ENCODE measurements around the gene TRRAP. TPM values are rescaled to one million over a fixed set of nuclear protein-coding genes. Genes with fewer than 3 reads are reported as not detected.

TRRAP gene
- total and polyA plus RNA-seq, 7 experiments from 2014 or later: 3.2 to 72.3 (median 63.6) TPM

DNA sequence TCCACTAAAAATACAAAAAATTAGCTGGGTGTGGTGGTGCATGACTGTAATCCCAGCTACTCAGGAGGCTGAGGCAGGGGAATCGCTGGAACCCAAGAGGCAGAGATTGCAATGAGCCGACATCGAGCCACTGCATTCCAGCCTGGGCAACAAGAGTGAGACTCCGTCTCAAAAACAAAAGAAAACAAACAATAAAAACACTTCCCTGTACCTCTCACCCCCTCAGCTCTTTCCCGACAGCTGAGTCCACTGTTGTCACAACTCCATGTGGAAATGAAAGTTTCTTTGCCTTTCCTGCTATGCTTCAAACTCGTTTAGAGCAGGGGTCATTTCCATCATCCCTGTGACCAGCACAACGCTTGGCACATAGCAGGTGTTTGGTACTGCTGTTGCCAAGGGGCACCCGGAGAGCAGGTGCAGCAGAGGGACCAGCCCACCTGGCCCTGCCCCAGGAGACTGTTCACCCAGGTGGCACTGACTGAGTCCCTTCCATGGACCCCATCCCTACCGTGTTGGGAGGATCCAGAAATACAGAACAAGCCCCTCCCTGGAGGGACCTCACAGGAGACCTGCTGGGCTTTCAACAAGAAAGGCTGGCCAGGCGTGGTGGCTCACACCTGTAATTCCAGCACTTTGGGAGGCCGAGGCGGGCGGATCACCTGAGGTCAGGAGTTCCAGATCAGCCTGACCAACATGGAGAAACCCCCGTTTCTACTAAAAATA is 13.4 kb upstream of the TRRAP start:
- Mint-ChIP-seq H3K4me1 (peaks cover 0 to 5% (median 0%) of the 10 kb centered on the region in 7 donors), H3K27me3 (peaks cover 0 to 32% (median 6%) of the 10 kb centered on the region in 5 donors), H3K4me3 (peak overlapping the region in 1 of 10 donors; percentile 26), H3K9me3 (no peaks in the 10 kb centered on the region), H3K36me3 (no peaks in the 10 kb centered on the region), H3K27ac (no peak overlapping the region)
- Histone ChIP-seq H3K4me3 (ENCODE audit: low read length) (no peak overlapping the region), H3K27ac (ENCODE audit: low read depth, low read length) (no peak overlapping the region), H3K9me3 (ENCODE audit: control insufficient read depth in 2 of 3, low read length in 3 of 3) (no peaks in the 10 kb centered on the region), H3K36me3 (ENCODE audit: control insufficient read depth in 2 of 3, insufficient read depth in 3 of 3, low read length in 3 of 3) (no peaks in the 10 kb centered on the region), H3K27me3 (ENCODE audit: control insufficient read depth in 2 of 2, insufficient read depth in 2 of 2, low read length in 2 of 2) (no peaks in the 10 kb centered on the region), H3K4me1 (ENCODE audit: control insufficient read depth in 2 of 2, insufficient read depth in 2 of 2, low read length in 2 of 2) (no peaks in the 10 kb centered on the region)
- ChIA-PET CTCF (no interaction called here), POLR2A (no interaction called here)
- no peak for ATAC-seq
- intact Hi-C loops (cut with micrococcal nuclease): no loop called here
- no peak for DNase-seq

DNA sequence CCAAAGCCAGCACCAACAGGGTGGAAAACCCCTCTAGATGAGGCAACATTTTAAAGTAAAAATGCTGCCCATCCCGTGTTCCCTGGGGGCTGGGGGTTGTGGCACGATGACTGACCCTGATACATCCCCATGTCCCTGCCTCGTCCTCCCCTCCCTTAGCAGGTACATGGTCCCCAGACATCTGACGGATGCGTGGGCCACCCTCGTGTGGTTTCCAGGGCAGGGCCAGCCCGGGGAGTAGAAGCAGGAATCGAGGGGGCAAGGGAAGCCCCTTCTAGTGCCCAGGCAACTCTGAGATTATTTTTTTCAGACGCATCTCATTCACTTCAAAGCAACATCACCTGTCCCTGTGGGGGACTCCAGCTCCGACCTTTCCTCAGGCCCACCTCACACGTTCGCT is 12.0 kb upstream of the TRRAP start:
- CTCF ChIA-PET: no interaction called here
- no peak overlapping the region for H3K27ac ChIP-seq (ENCODE audit: low read depth, low read length)
- Mint-ChIP-seq H3K36me3 (no peaks in the 10 kb centered on the region), H3K9me3 (no peaks in the 10 kb centered on the region), H3K4me3 (no peak overlapping the region), H3K27me3 (peaks cover 0 to 39% (median 5%) of the 10 kb centered on the region in 5 donors), H3K27ac (no peak overlapping the region), H3K4me1 (peaks cover 0 to 11% (median 3%) of the 10 kb centered on the region in 7 donors)
- ATAC-seq: no peak
- intact Hi-C loops (cut with micrococcal nuclease): no loop called here
- no peaks in the 10 kb centered on the region for H3K27me3 ChIP-seq (ENCODE audit: control insufficient read depth in 2 of 2, insufficient read depth in 2 of 2, low read length in 2 of 2)
- H3K9me3 ChIP-seq (ENCODE audit: control insufficient read depth in 2 of 3, low read length in 3 of 3): no peaks in the 10 kb centered on the region
- no peak overlapping the region for H3K4me3 ChIP-seq (ENCODE audit: low read length)
- no peaks in the 10 kb centered on the region for H3K36me3 ChIP-seq (ENCODE audit: control insufficient read depth in 2 of 3, insufficient read depth in 3 of 3, low read length in 3 of 3)
- POLR2A ChIA-PET: no interaction called here
- no peak for DNase-seq
- H3K4me1 ChIP-seq (ENCODE audit: control insufficient read depth in 2 of 2, insufficient read depth in 2 of 2, low read length in 2 of 2): no peaks in the 10 kb centered on the region

DNA sequence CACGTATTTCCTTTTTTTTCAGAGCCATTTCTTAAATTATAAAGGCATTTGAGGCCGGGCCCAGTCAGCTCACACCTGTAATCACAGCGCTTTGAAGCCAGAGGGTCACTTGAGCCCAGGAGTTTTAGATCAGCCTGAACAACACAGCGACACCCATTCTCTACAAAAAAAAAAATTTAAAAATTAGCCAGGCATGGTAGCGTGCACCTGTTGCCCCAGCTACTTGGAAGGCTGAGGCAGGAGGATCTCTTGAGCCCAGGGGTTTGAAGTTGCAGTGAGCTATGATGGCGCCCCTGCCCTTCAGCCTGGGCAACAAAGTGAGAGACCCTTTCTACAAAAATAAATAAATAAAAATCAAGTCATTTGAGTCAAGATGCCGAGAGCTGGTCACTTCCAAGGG is 11.6 kb upstream of the TRRAP start:
- ChIA-PET CTCF (no interaction called here), POLR2A (no interaction called here)
- intact Hi-C loops (cut with micrococcal nuclease): no loop called here
- Mint-ChIP-seq H3K9me3 (no peaks in the 10 kb centered on the region), H3K27ac (no peak overlapping the region), H3K4me1 (peaks cover 0 to 11% (median 3%) of the 10 kb centered on the region in 7 donors), H3K36me3 (no peaks in the 10 kb centered on the region), H3K27me3 (peaks cover 0 to 43% (median 6%) of the 10 kb centered on the region in 5 donors), H3K4me3 (no peak overlapping the region)
- Histone ChIP-seq H3K4me1 (ENCODE audit: control insufficient read depth in 2 of 2, insufficient read depth in 2 of 2, low read length in 2 of 2) (no peaks in the 10 kb centered on the region), H3K27me3 (ENCODE audit: control insufficient read depth in 2 of 2, insufficient read depth in 2 of 2, low read length in 2 of 2) (no peaks in the 10 kb centered on the region), H3K36me3 (ENCODE audit: control insufficient read depth in 2 of 3, insufficient read depth in 3 of 3, low read length in 3 of 3) (no peaks in the 10 kb centered on the region), H3K4me3 (ENCODE audit: low read length) (no peak overlapping the region), H3K9me3 (ENCODE audit: control insufficient read depth in 2 of 3, low read length in 3 of 3) (no peaks in the 10 kb centered on the region), H3K27ac (ENCODE audit: low read depth, low read length) (no peak overlapping the region)
- no peak for ATAC-seq
- no peak for DNase-seq

DNA sequence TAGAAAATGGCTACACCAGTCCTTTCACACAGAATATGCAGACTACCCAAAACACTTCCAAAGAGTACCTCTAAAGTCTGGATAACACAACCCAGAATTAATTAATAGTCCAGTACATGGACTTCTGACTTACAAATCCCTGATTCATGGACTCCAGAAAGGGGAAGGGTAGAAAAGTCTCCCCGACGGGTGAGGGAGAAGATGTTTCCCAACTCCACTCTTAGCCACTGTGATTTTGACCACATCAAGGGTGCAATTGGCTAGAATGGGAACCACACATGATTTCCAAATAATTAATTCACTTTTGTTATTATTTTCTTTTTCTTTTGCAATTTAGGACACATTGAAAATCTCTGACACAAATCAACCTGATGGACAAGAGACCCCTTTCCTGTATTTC is 9.9 kb upstream of the TRRAP start:
- Histone ChIP-seq H3K27ac (ENCODE audit: low read depth, low read length) (no peak overlapping the region), H3K9me3 (ENCODE audit: control insufficient read depth in 2 of 3, low read length in 3 of 3) (no peaks in the 10 kb centered on the region), H3K36me3 (ENCODE audit: control insufficient read depth in 2 of 3, insufficient read depth in 3 of 3, low read length in 3 of 3) (no peaks in the 10 kb centered on the region), H3K4me1 (ENCODE audit: control insufficient read depth in 2 of 2, insufficient read depth in 2 of 2, low read length in 2 of 2) (no peaks in the 10 kb centered on the region), H3K4me3 (ENCODE audit: low read length) (no peak overlapping the region), H3K27me3 (ENCODE audit: control insufficient read depth in 2 of 2, insufficient read depth in 2 of 2, low read length in 2 of 2) (no peaks in the 10 kb centered on the region)
- Mint-ChIP-seq H3K27ac (no peak overlapping the region), H3K4me1 (peaks cover 0 to 8% (median 0%) of the 10 kb centered on the region in 7 donors), H3K9me3 (no peaks in the 10 kb centered on the region), H3K4me3 (peak overlapping the region in 2 of 10 donors; percentile 21 to 85), H3K36me3 (no peaks in the 10 kb centered on the region), H3K27me3 (peaks cover 0 to 39% (median 6%) of the 10 kb centered on the region in 5 donors)
- intact Hi-C loops (cut with micrococcal nuclease): no loop called here
- no peak for DNase-seq
- ATAC-seq: no peak
- ChIA-PET CTCF (no interaction called here), POLR2A (no interaction called here)

GRCh38 chr7:98869027-98869596 is 9.2 kb upstream of the TRRAP start:
- no peak overlapping the region for H3K27ac Mint-ChIP-seq
- no peaks in the 10 kb centered on the region for H3K36me3 Mint-ChIP-seq
- Histone ChIP-seq H3K9me3 (ENCODE audit: control insufficient read depth in 2 of 3, low read length in 3 of 3) (no peaks in the 10 kb centered on the region), H3K27ac (ENCODE audit: low read depth, low read length) (no peak overlapping the region), H3K4me1 (ENCODE audit: control insufficient read depth in 2 of 2, insufficient read depth in 2 of 2, low read length in 2 of 2) (no peaks in the 10 kb centered on the region), H3K4me3 (ENCODE audit: low read length) (no peak overlapping the region), H3K27me3 (ENCODE audit: control insufficient read depth in 2 of 2, insufficient read depth in 2 of 2, low read length in 2 of 2) (no peaks in the 10 kb centered on the region), H3K36me3 (ENCODE audit: control insufficient read depth in 2 of 3, insufficient read depth in 3 of 3, low read length in 3 of 3) (no peaks in the 10 kb centered on the region)
- no peak for DNase-seq
- no peaks in the 10 kb centered on the region for H3K9me3 Mint-ChIP-seq
- H3K4me3 Mint-ChIP-seq: peak overlapping the region in 7 of 10 donors; percentile 9 to 85 (median 30)
- CTCF ChIA-PET: no interaction called here
- intact Hi-C loops (cut with micrococcal nuclease): no loop called here
- ATAC-seq: no peak
- POLR2A ChIA-PET: no interaction called here
- peaks cover 0 to 39% (median 6%) of the 10 kb centered on the region in 5 donors for H3K27me3 Mint-ChIP-seq
- peaks cover 0 to 8% (median 0%) of the 10 kb centered on the region in 7 donors for H3K4me1 Mint-ChIP-seq

- intact Hi-C loops (cut with micrococcal nuclease): loop anchor here (10.0 kb wide), 2 partner anchors 455 to 605 kb away; partner anchors contain the start of genes ARPC1A (in 1 of the 2) and ZNF789 (in 1 of the 2)
- peaks cover 0 to 39% (median 6%) of the 10 kb centered on the region in 5 donors for H3K27me3 Mint-ChIP-seq
- Histone ChIP-seq H3K4me3 (ENCODE audit: low read length) (peak within 1 kb of the TSS; percentile 9), H3K4me1 (ENCODE audit: control insufficient read depth in 2 of 2, insufficient read depth in 2 of 2, low read length in 2 of 2) (no peaks in the 10 kb centered on the region), H3K9me3 (ENCODE audit: control insufficient read depth in 2 of 3, low read length in 3 of 3) (no peaks in the 10 kb centered on the region), H3K27ac (ENCODE audit: low read depth, low read length) (no peak within 1 kb of the TSS), H3K27me3 (ENCODE audit: control insufficient read depth in 2 of 2, insufficient read depth in 2 of 2, low read length in 2 of 2) (no peaks in the 10 kb centered on the region), H3K36me3 (ENCODE audit: control insufficient read depth in 2 of 3, insufficient read depth in 3 of 3, low read length in 3 of 3) (no peaks in the 10 kb centered on the region)
- H3K27ac Mint-ChIP-seq: no peak within 1 kb of the TSS
- H3K4me1 Mint-ChIP-seq: peaks cover 0 to 8% (median 0%) of the 10 kb centered on the region in 7 donors
- ChIA-PET CTCF (no interaction called here), POLR2A (no interaction called here)
- ATAC-seq (peak; percentile 28), DNase-seq (peak in 1 of 9 donors; percentile 26)
- H3K36me3 Mint-ChIP-seq: no peaks in the 10 kb centered on the region
- H3K4me3 Mint-ChIP-seq: peak within 1 kb of the TSS; percentile 63 to 87 (median 76)
- H3K9me3 Mint-ChIP-seq: no peaks in the 10 kb centered on the region
Measured at GRCh38 chr7:98869597-98870120, 8.7 kb upstream of the TRRAP start, which contains the start of gene TMEM130. Gene TMEM130 (minus strand): TSS chr7:98870014. CDS start chr7:98869861, 153 bp downstream.

Data from naive thymus-derived CD4-positive, alpha-beta T cell (primary cell).